Gastrocnemius medialis (tissue), 4 donors: Measurements from ENCODE around the gene CHGA. TPM values are rescaled to one million over a fixed set of nuclear protein-coding genes. Genes with fewer than 3 reads are reported as not detected.

Source experiments
- ATAC-seq, 2 donors: fragments of 150-250 bp; one replicate each; pipeline ENCODE4 v1.9.1; 2016
- DNase-seq, 2 donors: peaks; one replicate each; pipeline ENCODE4 v3.0.0-alpha.2; 2019
- H3K27ac ChIP-seq, 4 donors: fragments of 200-600 bp; sonication (generic); 1 replicate in 1 of 4; 2 replicates in 3 of 4; pipeline ENCODE4 v1.5.1; 2016 to 2018; ENCODE audit warnings: mild to moderate bottlenecking in 2 of 4, moderate library complexity in 1 of 4
- H3K27me3 ChIP-seq, 3 donors: fragments of 200-600 bp; sonication (generic) in 2 of 3; 1 replicate in 1 of 3; 2 replicates in 2 of 3; pipeline versions ENCODE4 v1.5.1 to v1.6.0; 2016 to 2019; ENCODE audit warnings: mild to moderate bottlenecking in 1 of 3, moderate library complexity in 1 of 3
- H3K36me3 ChIP-seq, 2 donors: fragments of 200-600 bp; sonication (generic) in 1 of 2; one replicate each; pipeline ENCODE4 v1.5.1; 2017 to 2018
- H3K4me1 ChIP-seq, 2 donors: fragments of 200-600 bp; sonication (generic) in 1 of 2; one replicate each; pipeline ENCODE4 v1.5.1; 2016 to 2017; ENCODE audit warnings: mild to moderate bottlenecking in 2 of 2
- H3K4me3 ChIP-seq, 4 donors: fragments of 200-600 bp; sonication (generic) in 3 of 4; 1 replicate in 1 of 4; 2 replicates in 3 of 4; pipeline ENCODE4 v1.5.1; 2016 to 2019; ENCODE audit warnings: mild to moderate bottlenecking in 2 of 4
- H3K9me3 ChIP-seq, 3 donors: fragments of 200-600 bp; sonication (generic) in 2 of 3; 1 replicate in 1 of 3; 2 replicates in 2 of 3; pipeline ENCODE4 v1.5.1; 2016 to 2019
- POLR2A ChIP-seq, 2 donors: fragments of 450-650 bp; IDR thresholded peaks; one replicate each; pipeline ENCODE4 v1.6.1; 2017; ENCODE audit warnings: antibody characterized with exemption in 2 of 2, mild to moderate bottlenecking in 2 of 2, moderate library complexity in 2 of 2
- in situ Hi-C, 4 donors: fragments of 200-750 bp; cut with MboI; loops; one replicate each; pipeline versions ENCODE4 v1.15.0 to v1.8.0; 2017; ENCODE audit warnings: low sequenced_read_pairs in 4 of 4
- intact Hi-C: fragments of 100-400 bp; cut with DNase I; formaldehyde crosslinking; loops from one replicate; pipeline ENCODE4 v1.15.1; 2023; ENCODE audit warnings: low total_unique reads
- total RNA-seq, 4 donors: library from RNA; depleted of rRNA; stranded (reverse); fragments of >200 nt; gene quantifications; one replicate each; pipeline versions ENCODE4 v1.1.0 to v1.2.3, GENCODE V29; 2016
- TF ChIP-seq, protein P1 (sequence below), 5 experiments: fragments of 450-650 bp in 3 of 5; fragments of 200-600 bp in 2 of 5; sonication (generic) in 2 of 5; IDR thresholded peaks in 4 of 5; conservative IDR thresholded peaks in 1 of 5; 1 replicate in 4 of 5; 2 replicates in 1 of 5; pipeline ENCODE4 v1.5.1; 2016 to 2019; ENCODE audit warnings: antibody characterized with exemption in 5 of 5, mild to moderate bottlenecking in 3 of 5, moderate library complexity in 3 of 5

CHGA gene
- total RNA-seq, 4 donors from 2014 or later: 0.22 to 0.25 TPM; not detected in 2

DNA sequence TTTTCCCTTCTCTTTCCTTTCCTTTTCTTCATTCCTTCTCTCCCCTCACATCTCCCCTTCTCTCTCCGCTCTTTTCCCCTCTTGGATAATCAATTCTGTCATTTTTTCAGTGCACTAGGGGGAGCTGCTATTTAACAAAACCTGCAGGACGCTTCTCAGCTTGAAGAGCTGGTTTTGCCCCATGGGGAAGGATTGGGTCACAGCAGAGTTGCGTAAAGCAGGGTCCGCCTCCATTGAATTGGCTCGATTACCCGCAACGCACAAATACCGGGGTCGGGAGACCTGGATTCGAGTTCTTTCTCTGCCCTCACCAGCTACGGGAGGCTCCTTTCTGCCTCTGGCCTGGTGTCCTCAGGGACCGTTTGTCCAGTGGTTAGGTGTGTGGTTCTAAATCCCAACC, 42.1 kb upstream of the CHGA start:
- no peaks in the 10 kb centered on the region for H3K4me1 ChIP-seq
- peaks cover 2 to 8% (median 6%) of the 10 kb centered on the region in 3 donors for H3K27me3 ChIP-seq
- intact Hi-C loops (no loop called here), in situ Hi-C loops (no loop called here)
- TF ChIP-seq, protein P1, sequence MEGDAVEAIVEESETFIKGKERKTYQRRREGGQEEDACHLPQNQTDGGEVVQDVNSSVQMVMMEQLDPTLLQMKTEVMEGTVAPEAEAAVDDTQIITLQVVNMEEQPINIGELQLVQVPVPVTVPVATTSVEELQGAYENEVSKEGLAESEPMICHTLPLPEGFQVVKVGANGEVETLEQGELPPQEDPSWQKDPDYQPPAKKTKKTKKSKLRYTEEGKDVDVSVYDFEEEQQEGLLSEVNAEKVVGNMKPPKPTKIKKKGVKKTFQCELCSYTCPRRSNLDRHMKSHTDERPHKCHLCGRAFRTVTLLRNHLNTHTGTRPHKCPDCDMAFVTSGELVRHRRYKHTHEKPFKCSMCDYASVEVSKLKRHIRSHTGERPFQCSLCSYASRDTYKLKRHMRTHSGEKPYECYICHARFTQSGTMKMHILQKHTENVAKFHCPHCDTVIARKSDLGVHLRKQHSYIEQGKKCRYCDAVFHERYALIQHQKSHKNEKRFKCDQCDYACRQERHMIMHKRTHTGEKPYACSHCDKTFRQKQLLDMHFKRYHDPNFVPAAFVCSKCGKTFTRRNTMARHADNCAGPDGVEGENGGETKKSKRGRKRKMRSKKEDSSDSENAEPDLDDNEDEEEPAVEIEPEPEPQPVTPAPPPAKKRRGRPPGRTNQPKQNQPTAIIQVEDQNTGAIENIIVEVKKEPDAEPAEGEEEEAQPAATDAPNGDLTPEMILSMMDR (IDR thresholded peaks at IDR 0.05 in 4 of 5, conservative IDR thresholded peaks at IDR 0.05 in 1 of 5): no peak
- TF ChIP-seq POLR2A (IDR thresholded peaks at IDR 0.05): no peak
- ATAC-seq: no peak
- no peak overlapping the region for H3K4me3 ChIP-seq
- DNase-seq: no peak
- H3K36me3 ChIP-seq: no peaks in the 10 kb centered on the region
- H3K27ac ChIP-seq: no peak overlapping the region
- no peaks in the 10 kb centered on the region for H3K9me3 ChIP-seq

DNA sequence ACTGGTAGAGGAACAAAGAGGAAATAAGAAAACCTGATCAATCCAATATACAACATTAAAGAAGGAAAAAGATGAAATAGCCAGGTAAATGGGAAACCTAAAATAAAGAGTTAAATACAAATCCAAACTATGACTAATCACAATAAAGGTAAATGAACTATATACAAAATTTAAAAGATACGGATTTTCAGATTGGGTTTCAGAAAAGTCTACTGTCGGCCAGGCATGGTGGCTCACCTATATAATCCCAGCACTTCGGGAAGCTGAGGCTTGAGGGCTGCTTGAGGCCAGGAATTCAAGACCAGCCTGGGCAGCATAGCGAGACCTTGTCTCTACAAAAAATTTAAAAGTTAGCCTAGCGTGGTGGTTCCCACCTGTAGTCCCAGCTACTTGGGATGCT, 39.9 kb upstream of the CHGA start:
- DNase-seq (no peak), ATAC-seq (no peak)
- Histone ChIP-seq H3K4me1 (no peaks in the 10 kb centered on the region), H3K27me3 (peaks cover 2 to 11% (median 6%) of the 10 kb centered on the region in 3 donors), H3K4me3 (no peak overlapping the region), H3K27ac (no peak overlapping the region), H3K9me3 (no peaks in the 10 kb centered on the region), H3K36me3 (no peaks in the 10 kb centered on the region)
- intact Hi-C loops: no loop called here
- in situ Hi-C loops: no loop called here
- TF ChIP-seq, protein P1 (IDR thresholded peaks at IDR 0.05 in 4 of 5, conservative IDR thresholded peaks at IDR 0.05 in 1 of 5): no peak
- no peak for TF ChIP-seq POLR2A (IDR thresholded peaks at IDR 0.05)

DNA sequence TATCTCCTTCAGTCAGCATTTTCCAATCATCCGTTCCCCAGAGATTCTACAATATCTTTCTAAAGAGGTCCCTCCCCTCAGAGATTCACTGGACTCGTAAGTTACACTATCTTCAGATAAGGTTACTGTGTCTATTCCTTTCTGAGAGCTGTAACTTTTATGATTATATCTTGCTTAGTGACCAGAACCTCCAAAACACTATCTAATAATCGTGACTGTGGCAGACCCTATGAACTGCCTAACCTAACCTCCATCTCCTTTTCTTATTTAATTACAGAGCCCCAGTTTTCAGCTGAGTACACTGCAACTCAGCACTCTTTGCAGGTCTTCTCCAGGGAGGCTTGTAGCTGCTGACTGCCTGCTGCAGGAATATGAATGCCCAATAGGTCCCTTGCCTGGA, 38.5 kb upstream of the CHGA start:
- in situ Hi-C loops: no loop called here
- DNase-seq: no peak
- ATAC-seq: no peak
- H3K27ac ChIP-seq: no peak overlapping the region
- no peak overlapping the region for H3K4me3 ChIP-seq
- intact Hi-C loops: no loop called here
- no peaks in the 10 kb centered on the region for H3K36me3 ChIP-seq
- TF ChIP-seq POLR2A (IDR thresholded peaks at IDR 0.05): no peak
- TF ChIP-seq, protein P1 (IDR thresholded peaks at IDR 0.05 in 4 of 5, conservative IDR thresholded peaks at IDR 0.05 in 1 of 5): no peak
- peaks cover 0 to 11% (median 5%) of the 10 kb centered on the region in 3 donors for H3K27me3 ChIP-seq
- H3K4me1 ChIP-seq: no peaks in the 10 kb centered on the region
- no peaks in the 10 kb centered on the region for H3K9me3 ChIP-seq

DNA sequence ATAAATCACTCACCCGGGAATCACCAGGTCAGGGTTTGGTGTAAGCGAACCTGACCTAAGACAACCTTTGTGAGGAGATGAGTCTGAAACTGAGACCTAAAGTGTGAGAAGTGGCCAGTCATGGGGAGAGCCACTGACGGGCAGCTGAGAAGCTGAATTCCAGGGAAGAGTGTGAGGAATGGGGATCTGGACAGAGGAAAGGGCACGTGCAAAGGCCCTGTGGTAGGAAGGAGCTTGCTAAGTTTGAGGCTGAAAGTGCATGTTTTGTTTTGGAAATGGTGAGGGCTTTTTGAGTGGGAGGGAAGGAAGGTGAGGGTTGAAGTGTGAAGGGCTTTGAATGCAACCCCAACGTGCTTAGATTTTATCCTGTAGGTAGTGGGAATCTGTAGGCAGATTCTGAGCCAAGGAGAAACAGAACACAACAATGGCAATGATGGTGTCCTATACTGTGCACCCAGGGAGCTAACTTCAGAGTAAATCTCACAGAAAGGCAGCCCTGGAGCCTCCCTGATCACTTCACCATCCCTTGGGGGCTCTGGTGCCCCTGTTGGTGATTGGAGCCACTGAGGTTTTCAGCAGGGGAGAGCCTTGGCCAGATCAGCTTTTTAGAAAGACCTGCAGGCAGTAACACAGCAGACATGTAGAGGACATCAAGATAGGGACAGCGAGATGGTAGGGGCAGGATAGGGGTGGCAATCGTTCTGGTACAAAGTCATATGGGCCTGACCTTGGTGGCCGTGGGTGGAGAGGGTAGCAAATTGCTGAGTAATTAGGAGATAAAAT, 37.5 kb upstream of the CHGA start:
- in situ Hi-C loops: no loop called here
- Histone ChIP-seq H3K4me1 (no peaks in the 10 kb centered on the region), H3K9me3 (no peaks in the 10 kb centered on the region), H3K36me3 (no peaks in the 10 kb centered on the region), H3K4me3 (no peak overlapping the region), H3K27ac (no peak overlapping the region), H3K27me3 (peaks cover 0 to 4% (median 0%) of the 10 kb centered on the region in 3 donors)
- intact Hi-C loops: no loop called here
- TF ChIP-seq POLR2A (IDR thresholded peaks at IDR 0.05): no peak
- TF ChIP-seq, protein P1 (IDR thresholded peaks at IDR 0.05 in 4 of 5, conservative IDR thresholded peaks at IDR 0.05 in 1 of 5): no peak
- ATAC-seq (no peak), DNase-seq (no peak)
